K562 (cell line): ENCODE data around the gene PRR5.

ENCODE experiments used
- EGR1 ChIP-seq: fragments of 450-650 bp; conservative IDR thresholded peaks from 2 replicates; pipeline ENCODE4 v1.6.1; 2017; ENCODE audit warnings: mild to moderate bottlenecking
- ILK ChIP-seq: fragments of 450-650 bp; IDR thresholded peaks from 2 replicates; pipeline ENCODE4 v1.6.1; 2016; ENCODE audit warnings: missing genetic modification characterization, low read depth, mild to moderate bottlenecking, missing compliant biosample characterization, moderate library complexity, borderline replicate concordance
- NFRKB ChIP-seq: fragments of 450-650 bp; IDR thresholded peaks from 2 replicates; pipeline ENCODE4 v1.6.1; 2016; ENCODE audit warnings: low read depth
- NR3C1 ChIP-seq: sonication (generic); formaldehyde crosslinking; IDR thresholded peaks from 2 replicates; pipeline ENCODE4 v1.8.1; 2022; ENCODE audit warnings: missing genetic modification reagents
- PCBP1 ChIP-seq: fragments of 200-400 bp; formaldehyde crosslinking; IDR thresholded peaks from 2 replicates; pipeline ENCODE4 v1.6.1; 2018; ENCODE audit warnings: mild to moderate bottlenecking, low read depth, low read length; ENCODE audit not compliant: poor library complexity, severe bottlenecking
- PHF8 ChIP-seq: fragments of 200-600 bp; sonication (generic); IDR thresholded peaks from 2 replicates; pipeline ENCODE4 v1.6.1; 2012; ENCODE audit warnings: mixed run types, mild to moderate bottlenecking, inconsistent platforms, low read length, moderate library complexity, borderline replicate concordance
- PKNOX1 ChIP-seq: fragments of 450-650 bp; IDR thresholded peaks from 2 replicates; pipeline ENCODE4 v1.6.1; 2016
- RCOR1 ChIP-seq, 2 experiments: IDR thresholded peaks; 2 replicates each; pipeline ENCODE4 v1.6.1; 2012; ENCODE audit warnings: low read depth in 2 of 2, low read length in 2 of 2, borderline replicate concordance in 1 of 2, improper control_type of control experiment in 1 of 2
- USF1 ChIP-seq: sonication (generic); formaldehyde crosslinking; IDR thresholded peaks from 2 replicates; pipeline ENCODE4 v1.9.0; 2022; ENCODE audit warnings: mild to moderate bottlenecking, missing genetic modification reagents
- YBX1 ChIP-seq: fragments of 450-650 bp; IDR thresholded peaks from 2 replicates; pipeline ENCODE4 v1.7.1; 2016; ENCODE audit warnings: mild to moderate bottlenecking
- ZBTB1 ChIP-seq: sonication (generic); formaldehyde crosslinking; IDR thresholded peaks from 2 replicates; pipeline ENCODE4 v1.8.1; 2023; ENCODE audit warnings: missing genetic modification reagents, low read depth, mild to moderate bottlenecking, borderline replicate concordance
- ZHX1 ChIP-seq: fragments of 150-350 bp; conservative IDR thresholded peaks from 2 replicates; pipeline ENCODE4 v1.6.1; 2014; ENCODE audit warnings: low read length
- ZNF347 ChIP-seq: fragments of 450-650 bp; formaldehyde crosslinking; IDR thresholded peaks from 2 replicates; pipeline ENCODE4 v1.4.0; 2020; ENCODE audit warnings: low read depth, mild to moderate bottlenecking, moderate library complexity

- no peak for TF ChIP-seq RCOR1 (IDR thresholded peaks at IDR 0.05; ENCODE audit: borderline replicate concordance in 1 of 2, low read depth in 2 of 2, low read length in 2 of 2)
- TF ChIP-seq ZHX1: no peak
- TF ChIP-seq ZNF347: no peak
- TF ChIP-seq YBX1: no peak
- TF ChIP-seq NFRKB: no peak
- no peak for TF ChIP-seq PHF8
- TF ChIP-seq NR3C1 (CRISPR knock-in tag): no peak
- no peak for TF ChIP-seq EGR1
- no peak for TF ChIP-seq PKNOX1
- TF ChIP-seq PCBP1: no peak
- no peak for TF ChIP-seq ILK (tag)
- TF ChIP-seq USF1 (CRISPR knock-in tag): no peak
- TF ChIP-seq ZBTB1 (CRISPR knock-in tag): no peak
These were observed 63.7 kb downstream of the PRR5 start for GRCh38 chr22:44765571-44766285.
